ENCODE results near the gene TRIP13. TPM values are rescaled to one million over a fixed set of nuclear protein-coding genes. Genes with fewer than 3 reads are reported as not detected.
A peak's percentile ranks its signal among the peaks of the same experiment; 100 is the strongest.

TRIP13 gene
- total and polyA plus RNA-seq, 2 of the 13 experiments (the other 11 are each of a cell fraction or from before 2014, with no cell fraction given): 13.5 to 33.0 TPM

DNA sequence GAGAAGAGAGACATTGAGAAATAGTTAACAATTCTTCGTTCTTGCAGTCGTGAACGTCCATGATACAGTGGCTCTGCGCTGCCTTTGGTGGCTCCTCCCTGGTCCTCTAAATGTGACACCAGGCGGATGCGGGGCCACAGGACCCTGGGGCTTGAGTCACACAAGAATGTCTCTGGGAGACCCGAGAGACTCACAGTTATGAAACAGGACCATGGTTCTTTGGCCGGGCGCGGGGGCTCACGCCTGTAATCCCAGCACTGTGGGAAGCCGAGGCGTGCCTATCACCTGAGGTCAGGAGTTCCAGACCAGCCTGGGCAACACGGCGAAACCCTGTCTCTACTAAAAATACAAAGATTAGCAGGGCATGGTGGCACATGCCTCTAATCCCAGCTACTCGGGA lies 41.1 kb upstream of the TRIP13 start:
- in situ Hi-C loops (cut with HindIII; ENCODE audit: extremely low pct_ligation_motif_present, low pct_unique_long_range_greater_than_20kb): no loop called here
- no peak for FAIRE-seq
- 25% methylated on average over 13 of the region's 16 CpGs for WGBS (ENCODE audit: low lambda C conversion rate)

GRCh38 chr5:852018-852417 lies 40.7 kb upstream of the TRIP13 start:
- Histone ChIP-seq H3K27ac (ENCODE audit: extremely low read length, insufficient read depth, low read length) (no peak overlapping the region), H3K9ac (ENCODE audit: insufficient read depth, low read depth, low read length) (no peak overlapping the region), H2AFZ (ENCODE audit: low read length) (no peak overlapping the region), H3K79me2 (ENCODE audit: insufficient read depth, low read length) (no peaks in the 10 kb centered on the region), H3K36me3 (replicated peaks in 1 of 2; ENCODE audit: control insufficient read depth in 1 of 2, insufficient read depth in 2 of 2, low read length in 2 of 2) (no peaks in the 10 kb centered on the region), H4K20me1 (ENCODE audit: insufficient read depth, low read length) (peaks cover 2% of the 10 kb centered on the region; the same call in 1 of the 2 replicates), H3K4me2 (ENCODE audit: low read depth, low read length) (no peak overlapping the region), H3K4me1 (ENCODE audit: insufficient read depth, low read length) (peaks cover 39% of the 10 kb centered on the region), H3K4me3 (replicated peaks in 1 of 3; ENCODE audit: insufficient read depth in 1 of 3, low read depth in 2 of 3, low read length in 3 of 3) (no peak overlapping the region), H3K27me3 (ENCODE audit: control insufficient read depth in 1 of 2, insufficient read depth in 2 of 2, low read length in 2 of 2) (peaks cover 0 to 17% of the 10 kb centered on the region in 2 experiments; a peak in 3 of 5 replicates), H3K9me3 (ENCODE audit: low read length) (no peaks in the 10 kb centered on the region)
- intact Hi-C loops (cut with micrococcal nuclease; ENCODE audit: unreplicated experiment): loop anchor here (5.0 kb wide), 1 partner anchor 40 kb away; the partner anchor contains the start of genes BRD9 and TRIP13
- ATAC-seq: no peak
- TF ChIP-seq PRDM15 (CRISPR knock-in tag; IDR thresholded peaks at IDR 0.05) (peak; percentile 91), ZNF501 (CRISPR knock-in tag; IDR thresholded peaks at IDR 0.05) (no peak)
- ChIA-PET CTCF (ENCODE audit: low intra/inter-chr PET ratio, low total read pairs) (no interaction called here), POLR2A (no interaction called here)
- no peak for DNase-seq (ENCODE audit: low spot score)
- in situ Hi-C loops (cut with HindIII; ENCODE audit: extremely low pct_ligation_motif_present, low pct_unique_long_range_greater_than_20kb): no loop called here
- no TSS peak for BruUV-seq (replicated peaks)
- WGBS (ENCODE audit: low lambda C conversion rate): 4% methylated on average over 5 of the region's 5 CpGs
- FAIRE-seq: no peak

More for the DNA sequence above, 41.1 kb upstream of the TRIP13 start:
- H3K27me3 ChIP-seq (ENCODE audit: control insufficient read depth in 1 of 2, insufficient read depth in 2 of 2, low read length in 2 of 2): peaks cover 1 to 17% of the 10 kb centered on the region in 2 experiments; a peak in 3 of 5 replicates
- H3K4me1 ChIP-seq (ENCODE audit: insufficient read depth, low read length): peaks cover 39% of the 10 kb centered on the region
- peak overlapping the region; percentile 89 for H3K4me2 ChIP-seq (ENCODE audit: low read depth, low read length)
- peak overlapping the region in 1 of 3 experiments; percentile 71; a peak in 1 of 6 replicates for H3K4me3 ChIP-seq (replicated peaks in 1 of 3; ENCODE audit: insufficient read depth in 1 of 3, low read depth in 2 of 3, low read length in 3 of 3)
- TF ChIP-seq TAF15 (IDR thresholded peaks at IDR 0.05; ENCODE audit: low read depth, low read length, poor library complexity, severe bottlenecking): no peak
- TF ChIP-seq KDM2A (CRISPR knock-in tag; IDR thresholded peaks at IDR 0.05; ENCODE audit: borderline replicate concordance, low read depth): 0 out of 2 replicates have a peak, but pooled peaks have one; percentile 2
- 0 out of 2 replicates have a peak, but pooled peaks have one; percentile 27 for TF ChIP-seq ZNF263 (CRISPR knock-in tag; IDR thresholded peaks at IDR 0.05)
- TF ChIP-seq, protein P1, sequence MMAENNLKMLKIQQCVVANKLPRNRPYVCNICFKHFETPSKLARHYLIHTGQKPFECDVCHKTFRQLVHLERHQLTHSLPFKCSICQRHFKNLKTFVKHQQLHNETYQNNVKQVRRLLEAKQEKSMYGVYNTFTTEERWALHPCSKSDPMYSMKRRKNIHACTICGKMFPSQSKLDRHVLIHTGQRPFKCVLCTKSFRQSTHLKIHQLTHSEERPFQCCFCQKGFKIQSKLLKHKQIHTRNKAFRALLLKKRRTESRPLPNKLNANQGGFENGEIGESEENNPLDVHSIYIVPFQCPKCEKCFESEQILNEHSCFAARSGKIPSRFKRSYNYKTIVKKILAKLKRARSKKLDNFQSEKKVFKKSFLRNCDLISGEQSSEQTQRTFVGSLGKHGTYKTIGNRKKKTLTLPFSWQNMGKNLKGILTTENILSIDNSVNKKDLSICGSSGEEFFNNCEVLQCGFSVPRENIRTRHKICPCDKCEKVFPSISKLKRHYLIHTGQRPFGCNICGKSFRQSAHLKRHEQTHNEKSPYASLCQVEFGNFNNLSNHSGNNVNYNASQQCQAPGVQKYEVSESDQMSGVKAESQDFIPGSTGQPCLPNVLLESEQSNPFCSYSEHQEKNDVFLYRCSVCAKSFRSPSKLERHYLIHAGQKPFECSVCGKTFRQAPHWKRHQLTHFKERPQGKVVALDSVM (CRISPR knock-in tag; IDR thresholded peaks at IDR 0.05): peak; percentile 42; the same call in 1 of the 2 replicates
- H3K27ac ChIP-seq (ENCODE audit: extremely low read length, insufficient read depth, low read length): no peak overlapping the region
- ChIA-PET CTCF (ENCODE audit: low intra/inter-chr PET ratio, low total read pairs) (no interaction called here), POLR2A (no interaction called here)
- no peaks in the 10 kb centered on the region for H3K36me3 ChIP-seq (replicated peaks in 1 of 2; ENCODE audit: control insufficient read depth in 1 of 2, insufficient read depth in 2 of 2, low read length in 2 of 2)
- no peak for DNase-seq (ENCODE audit: low spot score)
- no peaks in the 10 kb centered on the region for H3K9me3 ChIP-seq (ENCODE audit: low read length)
- no TSS peak for BruUV-seq (replicated peaks)
- H2AFZ ChIP-seq (ENCODE audit: low read length): no peak overlapping the region
- ATAC-seq: no peak
- peaks cover 2% of the 10 kb centered on the region; the same call in 1 of the 2 replicates for H4K20me1 ChIP-seq (ENCODE audit: insufficient read depth, low read length)
- no peaks in the 10 kb centered on the region for H3K79me2 ChIP-seq (ENCODE audit: insufficient read depth, low read length)
- intact Hi-C loops (cut with micrococcal nuclease; ENCODE audit: unreplicated experiment): loop anchor here (5.0 kb wide), 1 partner anchor 41 kb away; the partner anchor contains the start of genes BRD9 and TRIP13
- H3K9ac ChIP-seq (ENCODE audit: insufficient read depth, low read depth, low read length): peak overlapping the region; percentile 63; the same call in 1 of the 2 replicates

Data from HepG2 (cell line).